Natural killer cell (primary cell): ENCODE results near the gene LDLRAD4. TPM values are rescaled to one million over a fixed set of nuclear protein-coding genes. Genes with fewer than 3 reads are reported as not detected.

Source experiments
- ATAC-seq, 3 donors: fragments of 150-1000 bp in 2 of 3; fragments of 200-7000 bp in 1 of 3; cut with Tn5 transposase; 1 replicate in 1 of 3; 2 replicates in 2 of 3; pipeline ENCODE4 v1.10.0; 2021; ENCODE audit warnings: mild to moderate bottlenecking in 2 of 3, moderate library complexity in 2 of 3
- DNase-seq, 2 donors: peaks; one replicate each; pipeline versions ENCODE4 v3.0.0 to v3.0.0-alpha.2; 2013 to 2021; ENCODE audit warnings: mixed read lengths in 1 of 2
- H3K27ac ChIP-seq: one replicate; pipeline ENCODE4 v1.5.1; 2013; ENCODE audit warnings: mild to moderate bottlenecking, low read length
- H3K27me3 ChIP-seq: one replicate; pipeline ENCODE4 v1.6.1; 2013; ENCODE audit warnings: low read length; ENCODE audit not compliant: control insufficient read depth, insufficient read depth
- H3K36me3 ChIP-seq: one replicate; pipeline ENCODE4 v1.6.1; 2013; ENCODE audit warnings: low read length; ENCODE audit not compliant: control insufficient read depth, insufficient read depth
- H3K4me1 ChIP-seq: one replicate; pipeline ENCODE4 v1.6.1; 2013; ENCODE audit warnings: low read length; ENCODE audit not compliant: control insufficient read depth, insufficient read depth
- H3K4me3 ChIP-seq: one replicate; pipeline ENCODE4 v1.5.1; 2013; ENCODE audit warnings: low read length
- H3K9me3 ChIP-seq: one replicate; pipeline ENCODE4 v1.6.1; 2013; ENCODE audit warnings: low read length; ENCODE audit not compliant: control insufficient read depth, insufficient read depth
- H3K27ac Mint-ChIP-seq, 2 donors: one replicate each; pipeline ENCODE4 v1.8.0; 2022; ENCODE audit warnings: mild to moderate bottlenecking in 2 of 2, mixed read lengths in 2 of 2, moderate library complexity in 1 of 2
- H3K27me3 Mint-ChIP-seq, 2 donors: one replicate each; pipeline ENCODE4 v1.8.0; 2022; ENCODE audit warnings: low read depth in 2 of 2, mixed read lengths in 2 of 2
- H3K36me3 Mint-ChIP-seq: one replicate; pipeline ENCODE4 v1.8.0; 2022; ENCODE audit warnings: mixed read lengths
- H3K4me1 Mint-ChIP-seq, 2 donors: one replicate each; pipeline ENCODE4 v1.8.0; 2022; ENCODE audit warnings: mixed read lengths in 2 of 2
- H3K4me3 Mint-ChIP-seq: one replicate; pipeline ENCODE4 v1.8.0; 2022; ENCODE audit warnings: mild to moderate bottlenecking, moderate library complexity, mixed read lengths
- H3K9me3 Mint-ChIP-seq, 2 donors: one replicate each; pipeline ENCODE4 v1.8.0; 2022; ENCODE audit warnings: mixed read lengths in 2 of 2
- WGBS: methylation state at CpG from one replicate; pipeline ENCODE4 v1.1.7; 2013; ENCODE audit warnings: missing lambda C conversion rate; ENCODE audit not compliant: insufficient coverage; 5-methylcytosine and 5-hydroxymethylcytosine counted together
- intact Hi-C: fragments of 100-400 bp; cut with micrococcal nuclease; formaldehyde crosslinking; loops from one replicate; pipeline ENCODE4 v1.14.2; 2022
- total RNA-seq, 4 donors: library from RNA; stranded (reverse); fragments of 120-200 nt in 1 of 4; gene quantifications; one replicate each; pipeline versions ENCODE4 v1.2.3 to v1.2.4, GENCODE V29; 2013 to 2022
- TF ChIP-seq, protein P1 (sequence below): fragments of 200-600 bp; IDR thresholded peaks from one replicate; pipeline ENCODE4 v1.8.0; 2022; ENCODE audit warnings: antibody characterized with exemption

LDLRAD4 gene
- total RNA-seq, 3 donors from 2014 or later (not counting 1 experiment from before 2014, with no cell fraction given), result 24.0 to 36.3 (median 29.2) TPM

DNA sequence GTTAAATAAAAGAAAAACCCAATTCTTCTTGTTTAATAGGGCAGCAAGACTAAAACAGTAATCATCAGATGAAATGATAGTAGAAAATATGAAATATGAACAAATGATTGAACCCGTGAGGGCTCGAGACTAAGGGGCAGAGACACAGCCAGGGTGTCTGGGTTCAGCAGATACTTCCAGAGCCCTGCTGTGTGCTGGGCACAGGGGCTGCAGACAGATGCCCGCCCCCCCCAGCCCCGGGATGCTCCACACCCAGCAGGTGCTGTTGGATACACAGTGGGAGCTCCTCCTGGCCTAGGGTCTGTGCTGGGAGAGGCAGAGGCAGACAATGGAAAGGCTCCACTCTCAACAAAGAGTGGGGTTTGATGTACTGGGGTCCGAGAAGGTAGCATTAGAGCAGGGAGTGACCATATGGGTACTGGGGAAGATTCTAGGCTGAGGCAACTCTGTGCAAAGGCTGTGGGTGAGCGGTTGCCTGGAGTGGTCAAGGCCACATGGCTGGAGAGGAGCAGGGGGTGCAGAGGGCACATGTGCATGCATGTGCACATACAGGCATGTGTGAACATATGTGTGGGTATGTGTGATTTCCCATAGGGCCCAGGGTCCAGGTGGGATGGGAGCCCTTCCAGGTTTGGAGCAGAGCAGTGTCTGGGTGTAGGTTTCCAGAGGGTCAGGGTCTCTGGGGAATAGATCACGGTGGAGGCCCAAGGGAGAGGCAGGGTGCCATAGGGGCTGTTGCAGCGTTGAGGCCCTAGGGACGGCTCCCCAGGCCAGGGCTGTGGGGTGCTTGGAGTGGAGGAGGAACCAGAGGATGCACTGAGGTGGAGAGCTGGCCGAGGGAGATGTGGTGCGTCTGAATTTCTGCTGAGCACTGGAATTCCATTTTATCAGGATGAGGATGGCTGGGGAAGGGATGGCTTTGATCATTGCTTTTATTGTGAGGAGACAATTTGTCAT is 36.7 kb downstream of the LDLRAD4 start:
- Histone ChIP-seq H3K9me3 (no peaks in the 10 kb centered on the region), H3K4me3 (no peak overlapping the region), H3K27me3 (no peaks in the 10 kb centered on the region), H3K27ac (no peak overlapping the region), H3K4me1 (no peaks in the 10 kb centered on the region), H3K36me3 (no peaks in the 10 kb centered on the region)
- Mint-ChIP-seq H3K27ac (no peak overlapping the region), H3K4me3 (no peak overlapping the region), H3K36me3 (no peaks in the 10 kb centered on the region), H3K9me3 (no peaks in the 10 kb centered on the region), H3K4me1 (no peaks in the 10 kb centered on the region), H3K27me3 (peaks cover 7 to 11% of the 10 kb centered on the region in 2 donors)
- TF ChIP-seq, protein P1, sequence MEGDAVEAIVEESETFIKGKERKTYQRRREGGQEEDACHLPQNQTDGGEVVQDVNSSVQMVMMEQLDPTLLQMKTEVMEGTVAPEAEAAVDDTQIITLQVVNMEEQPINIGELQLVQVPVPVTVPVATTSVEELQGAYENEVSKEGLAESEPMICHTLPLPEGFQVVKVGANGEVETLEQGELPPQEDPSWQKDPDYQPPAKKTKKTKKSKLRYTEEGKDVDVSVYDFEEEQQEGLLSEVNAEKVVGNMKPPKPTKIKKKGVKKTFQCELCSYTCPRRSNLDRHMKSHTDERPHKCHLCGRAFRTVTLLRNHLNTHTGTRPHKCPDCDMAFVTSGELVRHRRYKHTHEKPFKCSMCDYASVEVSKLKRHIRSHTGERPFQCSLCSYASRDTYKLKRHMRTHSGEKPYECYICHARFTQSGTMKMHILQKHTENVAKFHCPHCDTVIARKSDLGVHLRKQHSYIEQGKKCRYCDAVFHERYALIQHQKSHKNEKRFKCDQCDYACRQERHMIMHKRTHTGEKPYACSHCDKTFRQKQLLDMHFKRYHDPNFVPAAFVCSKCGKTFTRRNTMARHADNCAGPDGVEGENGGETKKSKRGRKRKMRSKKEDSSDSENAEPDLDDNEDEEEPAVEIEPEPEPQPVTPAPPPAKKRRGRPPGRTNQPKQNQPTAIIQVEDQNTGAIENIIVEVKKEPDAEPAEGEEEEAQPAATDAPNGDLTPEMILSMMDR, result no peak
- intact Hi-C loops, result no loop called here
- DNase-seq (no peak), ATAC-seq (peak in 1 of 3 donors; percentile 21)
- WGBS, result 86% methylated on average over 11 of the region's 11 CpGs

DNA sequence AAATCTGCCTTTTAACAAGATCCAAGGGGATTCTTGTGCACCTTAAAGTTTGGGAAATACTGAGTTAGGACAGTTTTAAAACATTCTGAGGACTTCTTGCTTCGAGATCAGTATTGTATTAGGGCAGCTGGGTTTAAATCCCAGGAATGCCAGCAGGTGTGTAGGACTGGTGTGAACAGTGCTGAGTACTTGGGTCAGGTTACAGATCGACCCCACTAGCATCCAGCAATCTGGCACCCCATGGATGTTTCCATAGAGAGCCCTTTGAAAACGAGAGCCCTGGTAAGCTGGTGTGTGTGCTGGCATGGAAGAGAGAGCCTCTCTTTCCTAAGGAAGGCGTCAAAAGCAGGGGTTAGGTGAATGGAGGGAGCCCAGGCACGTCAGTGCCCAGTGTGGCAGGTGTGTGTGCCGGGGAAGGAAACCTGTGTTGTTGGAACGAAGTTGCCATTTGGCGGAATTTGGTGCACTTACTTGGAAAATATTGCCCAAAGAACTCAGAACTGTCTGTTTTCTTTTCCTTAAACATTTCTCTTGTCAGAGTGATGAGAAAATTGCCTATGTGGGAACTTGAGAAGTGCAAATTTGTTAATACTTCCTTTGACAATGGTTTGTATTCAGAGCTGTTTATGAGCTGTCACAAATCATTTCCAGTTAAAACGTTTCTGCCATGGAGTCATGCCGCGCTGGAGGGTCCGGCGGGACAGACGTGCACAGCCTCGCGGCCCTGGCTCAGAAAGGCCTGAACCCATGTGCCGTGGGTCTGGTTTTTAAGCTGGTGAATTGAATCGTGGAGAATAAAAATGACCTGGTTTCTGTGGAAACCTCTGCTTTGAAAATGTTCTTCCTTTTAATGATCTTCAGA is 38.1 kb downstream of the LDLRAD4 start:
- Histone ChIP-seq H3K36me3 (no peaks in the 10 kb centered on the region), H3K27me3 (no peaks in the 10 kb centered on the region), H3K4me3 (no peak overlapping the region), H3K4me1 (peaks cover 5% of the 10 kb centered on the region), H3K27ac (no peak overlapping the region), H3K9me3 (no peaks in the 10 kb centered on the region)
- Mint-ChIP-seq H3K27me3 (peaks cover 19 to 20% of the 10 kb centered on the region in 2 donors), H3K36me3 (no peaks in the 10 kb centered on the region), H3K4me3 (no peak overlapping the region), H3K4me1 (peaks cover 4 to 5% of the 10 kb centered on the region in 2 donors), H3K27ac (no peak overlapping the region), H3K9me3 (no peaks in the 10 kb centered on the region)
- 81% methylated on average over 18 of the region's 18 CpGs for WGBS
- intact Hi-C loops, result no loop called here
- no peak for DNase-seq
- TF ChIP-seq, protein P1, result no peak
- no peak for ATAC-seq

DNA sequence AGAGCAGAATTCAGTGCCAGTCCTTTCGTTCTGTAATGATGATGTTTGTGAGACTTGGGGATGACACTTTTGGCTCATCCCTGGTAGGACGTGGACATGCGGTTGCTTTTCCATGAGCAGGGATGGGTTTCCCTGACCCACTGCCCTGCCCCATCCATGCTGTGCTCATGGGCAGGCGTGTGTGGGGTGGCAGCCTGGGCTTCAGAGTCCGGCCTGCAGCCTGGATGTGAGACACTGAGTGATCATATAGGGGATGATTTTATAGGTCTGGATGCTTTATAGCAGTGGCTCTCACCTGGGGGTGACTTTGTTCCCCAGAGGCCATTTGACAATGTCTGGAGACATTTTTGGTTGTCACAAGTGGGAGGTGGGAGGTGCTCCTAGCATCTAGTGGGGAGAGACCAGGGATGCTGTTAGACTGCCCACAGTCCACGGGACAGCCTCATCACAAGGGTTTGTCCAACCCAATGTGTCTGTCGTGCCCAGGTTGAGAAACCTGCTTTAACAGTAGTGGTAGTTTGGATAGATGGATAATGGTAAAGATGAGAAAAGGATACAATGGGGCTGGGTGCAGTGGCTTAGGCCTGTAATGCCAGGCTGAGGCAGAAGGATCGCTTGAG is 38.9 kb downstream of the LDLRAD4 start:
- DNase-seq, result no peak
- intact Hi-C loops, result no loop called here
- Mint-ChIP-seq H3K27me3 (peaks cover 22 to 25% of the 10 kb centered on the region in 2 donors), H3K36me3 (no peaks in the 10 kb centered on the region), H3K4me1 (peaks cover 6 to 9% of the 10 kb centered on the region in 2 donors), H3K27ac (no peak overlapping the region), H3K4me3 (no peak overlapping the region), H3K9me3 (no peaks in the 10 kb centered on the region)
- Histone ChIP-seq H3K4me1 (peaks cover 9% of the 10 kb centered on the region), H3K9me3 (no peaks in the 10 kb centered on the region), H3K4me3 (no peak overlapping the region), H3K36me3 (no peaks in the 10 kb centered on the region), H3K27me3 (no peaks in the 10 kb centered on the region), H3K27ac (no peak overlapping the region)
- ATAC-seq, result no peak
- TF ChIP-seq, protein P1, result no peak
- 90% methylated on average over 8 of the region's 8 CpGs for WGBS
